Body of pancreas (tissue), 4 donors: Measurements from ENCODE around the gene NAP1L1. TPM values are rescaled to one million over a fixed set of nuclear protein-coding genes. Genes with fewer than 3 reads are reported as not detected.

ENCODE experiments used
- ATAC-seq: fragments of 150-250 bp; one replicate; pipeline ENCODE4 v1.9.1; 2016
- DNase-seq, 4 donors: peaks; one replicate each; pipeline ENCODE4 v3.0.0-alpha.2; 2019
- H3K27ac ChIP-seq, 4 donors: fragments of 200-600 bp; sonication (generic); 1 replicate in 3 of 4; 2 replicates in 1 of 4; pipeline versions ENCODE4 v1.5.1 to v1.6.1; 2016 to 2019; ENCODE audit warnings: mild to moderate bottlenecking in 1 of 4, mixed read lengths in 1 of 4, moderate library complexity in 1 of 4
- H3K27me3 ChIP-seq, 2 donors: fragments of 200-600 bp; sonication (generic); one replicate each; pipeline ENCODE4 v1.6.0; 2016; ENCODE audit warnings: mild to moderate bottlenecking in 1 of 2
- H3K36me3 ChIP-seq, 2 donors: fragments of 200-600 bp; sonication (generic); replicated peaks in 1 of 2; 2 replicates each; pipeline ENCODE4 v1.5.1; 2016; ENCODE audit warnings: low read depth in 2 of 2; ENCODE audit not compliant: insufficient read depth in 1 of 2
- H3K4me1 ChIP-seq: fragments of 200-600 bp; sonication (generic); one replicate; pipeline ENCODE4 v1.6.0; 2016
- H3K4me3 ChIP-seq, 2 donors: fragments of 200-600 bp; sonication (generic); 1 replicate in 1 of 2; 2 replicates in 1 of 2; pipeline ENCODE4 v1.5.1; 2016 to 2019
- H3K9me3 ChIP-seq, 3 donors: fragments of 200-600 bp; sonication (generic); 1 replicate in 2 of 3; 2 replicates in 1 of 3; pipeline ENCODE4 v1.5.1; 2016
- POLR2A ChIP-seq, 3 donors: fragments of 450-650 bp; IDR thresholded peaks; one replicate each; pipeline ENCODE4 v1.6.1; 2016; ENCODE audit warnings: antibody characterized with exemption in 3 of 3, mild to moderate bottlenecking in 2 of 3
- WGBS, 2 donors: methylation state at CpG; one replicate each; pipeline ENCODE4 v1.1.5; 2017; 5-methylcytosine and 5-hydroxymethylcytosine counted together
- intact Hi-C: fragments of 100-400 bp; cut with DNase I; formaldehyde crosslinking; loops from one replicate; pipeline ENCODE4 v1.15.1; 2023
- total RNA-seq, 2 donors: library from RNA; depleted of rRNA; stranded (reverse); fragments of >200 nt; gene quantifications; one replicate each; pipeline ENCODE4 v1.1.0, GENCODE V29; 2016
- TF ChIP-seq, protein P1 (sequence below), 7 experiments: fragments of 450-650 bp in 4 of 7; fragments of 200-600 bp in 3 of 7; sonication (generic) in 3 of 7; IDR thresholded peaks; one replicate each; pipeline ENCODE4 v1.5.1; 2016 to 2019; ENCODE audit warnings: antibody characterized with exemption in 7 of 7

NAP1L1 gene, protein sequence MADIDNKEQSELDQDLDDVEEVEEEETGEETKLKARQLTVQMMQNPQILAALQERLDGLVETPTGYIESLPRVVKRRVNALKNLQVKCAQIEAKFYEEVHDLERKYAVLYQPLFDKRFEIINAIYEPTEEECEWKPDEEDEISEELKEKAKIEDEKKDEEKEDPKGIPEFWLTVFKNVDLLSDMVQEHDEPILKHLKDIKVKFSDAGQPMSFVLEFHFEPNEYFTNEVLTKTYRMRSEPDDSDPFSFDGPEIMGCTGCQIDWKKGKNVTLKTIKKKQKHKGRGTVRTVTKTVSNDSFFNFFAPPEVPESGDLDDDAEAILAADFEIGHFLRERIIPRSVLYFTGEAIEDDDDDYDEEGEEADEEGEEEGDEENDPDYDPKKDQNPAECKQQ
- total RNA-seq = 100 to 1,000 TPM; 151 to 275 TPM

DNA sequence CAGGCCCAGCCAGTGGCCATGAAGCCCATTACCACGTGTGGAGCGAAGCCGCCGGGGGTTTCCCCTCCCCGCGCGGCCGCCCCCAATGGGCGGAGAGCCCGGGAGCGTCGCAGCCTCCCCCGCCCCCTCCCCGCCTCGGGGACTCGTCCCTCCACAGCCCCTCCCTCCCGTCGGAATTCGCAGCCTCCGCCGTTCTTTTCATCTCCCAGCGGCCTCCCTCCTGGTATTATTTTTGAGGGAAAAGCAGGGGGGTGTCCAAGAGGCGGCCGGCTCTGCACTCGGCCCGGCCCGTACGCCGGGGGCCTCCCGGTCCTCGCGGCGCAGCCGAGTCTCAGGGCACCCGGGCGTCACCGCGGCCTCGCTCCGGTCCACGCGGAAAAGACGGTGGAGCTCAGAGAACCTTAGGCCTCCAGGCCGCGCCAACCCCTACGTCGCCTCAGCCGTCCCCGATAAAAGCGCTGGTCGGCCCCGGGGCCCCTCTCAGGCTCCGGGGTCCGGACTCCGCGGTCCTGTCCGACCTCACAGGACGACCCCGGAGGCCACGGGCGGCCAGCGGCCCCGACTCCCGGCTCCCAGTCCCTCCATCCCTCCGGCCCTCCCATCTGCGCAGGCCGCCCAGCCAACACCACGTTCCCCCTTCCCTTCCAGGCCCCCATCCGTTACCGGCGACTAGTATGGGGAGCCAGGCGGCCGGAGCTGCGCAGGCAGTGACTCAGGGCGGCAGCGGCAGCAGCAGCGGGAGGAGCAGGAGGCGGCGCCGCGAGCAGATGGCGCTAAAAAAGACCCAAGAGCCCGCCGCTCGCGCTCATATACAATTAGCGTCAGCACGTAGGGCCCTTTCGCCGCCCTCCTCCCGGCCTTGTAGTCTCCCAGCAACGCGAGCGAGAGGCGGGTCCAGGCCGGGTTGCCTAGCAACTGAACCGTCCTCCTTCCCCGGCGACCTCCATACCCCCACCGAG lies at the start of gene NAP1L1:
NAP1L1 (minus strand) TSS at position 782 of the 959 bp plus-strand sequence. CDS start 10,466 bp downstream, outside the sequence.
- 0 to 1% methylated on average over 13 to 98 of the region's 100 CpGs for WGBS, 2 donors
- peak; percentile 83 to 93 (median 91) for TF ChIP-seq POLR2A (IDR thresholded peaks at IDR 0.05)
- TF ChIP-seq, protein P1, sequence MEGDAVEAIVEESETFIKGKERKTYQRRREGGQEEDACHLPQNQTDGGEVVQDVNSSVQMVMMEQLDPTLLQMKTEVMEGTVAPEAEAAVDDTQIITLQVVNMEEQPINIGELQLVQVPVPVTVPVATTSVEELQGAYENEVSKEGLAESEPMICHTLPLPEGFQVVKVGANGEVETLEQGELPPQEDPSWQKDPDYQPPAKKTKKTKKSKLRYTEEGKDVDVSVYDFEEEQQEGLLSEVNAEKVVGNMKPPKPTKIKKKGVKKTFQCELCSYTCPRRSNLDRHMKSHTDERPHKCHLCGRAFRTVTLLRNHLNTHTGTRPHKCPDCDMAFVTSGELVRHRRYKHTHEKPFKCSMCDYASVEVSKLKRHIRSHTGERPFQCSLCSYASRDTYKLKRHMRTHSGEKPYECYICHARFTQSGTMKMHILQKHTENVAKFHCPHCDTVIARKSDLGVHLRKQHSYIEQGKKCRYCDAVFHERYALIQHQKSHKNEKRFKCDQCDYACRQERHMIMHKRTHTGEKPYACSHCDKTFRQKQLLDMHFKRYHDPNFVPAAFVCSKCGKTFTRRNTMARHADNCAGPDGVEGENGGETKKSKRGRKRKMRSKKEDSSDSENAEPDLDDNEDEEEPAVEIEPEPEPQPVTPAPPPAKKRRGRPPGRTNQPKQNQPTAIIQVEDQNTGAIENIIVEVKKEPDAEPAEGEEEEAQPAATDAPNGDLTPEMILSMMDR (IDR thresholded peaks at IDR 0.05) = no peak
- H3K27me3 ChIP-seq = no peaks in the 10 kb centered on the region
- H3K4me1 ChIP-seq = peaks cover 27% of the 10 kb centered on the region
- H3K9me3 ChIP-seq = no peaks in the 10 kb centered on the region
- DNase-seq = peak; percentile 95 to 98 (median 97)
- no peaks in the 10 kb centered on the region for H3K36me3 ChIP-seq
- intact Hi-C loops = no loop called here
- peak within 1 kb of the TSS; percentile 84 to 98 (median 98) for H3K27ac ChIP-seq
- ATAC-seq = peak; percentile 93
- peak within 1 kb of the TSS; percentile 72 to 95 for H3K4me3 ChIP-seq

DNA sequence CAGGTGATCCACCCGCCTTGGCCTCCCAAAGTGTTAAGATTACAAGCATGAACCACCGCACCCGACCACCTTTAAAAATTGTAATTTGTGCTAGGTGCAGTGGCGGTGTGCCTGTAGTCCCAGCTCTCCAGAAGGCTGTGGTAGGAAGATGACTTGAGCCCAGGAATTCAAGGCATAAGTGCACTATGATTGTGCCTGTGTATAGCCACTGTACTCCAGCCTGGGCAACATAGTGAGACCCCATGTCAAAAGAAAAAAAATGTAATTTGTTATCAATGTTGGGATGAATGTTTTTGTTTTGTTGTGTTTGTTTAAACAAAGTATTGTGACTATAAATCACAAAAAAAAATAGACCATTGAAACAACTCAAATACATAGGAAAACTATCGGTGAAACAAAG lies 43.1 kb upstream of the NAP1L1 start:
- Histone ChIP-seq H3K9me3 (no peaks in the 10 kb centered on the region), H3K27me3 (no peaks in the 10 kb centered on the region), H3K36me3 (no peaks in the 10 kb centered on the region), H3K4me3 (no peak overlapping the region), H3K27ac (no peak overlapping the region), H3K4me1 (no peaks in the 10 kb centered on the region)
- ATAC-seq (no peak), DNase-seq (no peak)
- WGBS, 2 donors = 89 to 90% methylated on average over 5 of the region's 5 CpGs
- no peak for TF ChIP-seq POLR2A (IDR thresholded peaks at IDR 0.05)
- TF ChIP-seq, protein P1 (IDR thresholded peaks at IDR 0.05) = no peak
- intact Hi-C loops = no loop called here

DNA sequence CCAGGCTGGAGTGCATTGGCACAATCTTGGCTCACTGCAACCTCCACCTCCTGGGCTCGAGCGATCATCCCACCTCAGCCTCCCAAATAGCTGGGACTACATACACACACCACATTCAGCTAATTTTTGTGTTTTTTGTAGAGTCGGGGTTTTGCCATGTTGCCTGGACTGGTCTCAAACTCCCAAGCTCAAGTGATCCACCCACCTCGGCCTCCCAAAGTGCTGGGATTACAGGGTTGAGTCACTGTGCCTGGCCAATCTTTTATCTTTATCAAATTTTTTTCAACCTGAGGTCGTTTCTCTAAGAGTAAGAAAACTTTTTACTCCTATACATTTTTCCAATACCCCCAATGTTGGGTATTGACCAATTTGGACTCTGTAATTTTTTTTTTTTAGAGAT lies 40.0 kb upstream of the NAP1L1 start:
- WGBS, 2 donors = 68 to 70% methylated on average over 5 of the region's 5 CpGs

DNA sequence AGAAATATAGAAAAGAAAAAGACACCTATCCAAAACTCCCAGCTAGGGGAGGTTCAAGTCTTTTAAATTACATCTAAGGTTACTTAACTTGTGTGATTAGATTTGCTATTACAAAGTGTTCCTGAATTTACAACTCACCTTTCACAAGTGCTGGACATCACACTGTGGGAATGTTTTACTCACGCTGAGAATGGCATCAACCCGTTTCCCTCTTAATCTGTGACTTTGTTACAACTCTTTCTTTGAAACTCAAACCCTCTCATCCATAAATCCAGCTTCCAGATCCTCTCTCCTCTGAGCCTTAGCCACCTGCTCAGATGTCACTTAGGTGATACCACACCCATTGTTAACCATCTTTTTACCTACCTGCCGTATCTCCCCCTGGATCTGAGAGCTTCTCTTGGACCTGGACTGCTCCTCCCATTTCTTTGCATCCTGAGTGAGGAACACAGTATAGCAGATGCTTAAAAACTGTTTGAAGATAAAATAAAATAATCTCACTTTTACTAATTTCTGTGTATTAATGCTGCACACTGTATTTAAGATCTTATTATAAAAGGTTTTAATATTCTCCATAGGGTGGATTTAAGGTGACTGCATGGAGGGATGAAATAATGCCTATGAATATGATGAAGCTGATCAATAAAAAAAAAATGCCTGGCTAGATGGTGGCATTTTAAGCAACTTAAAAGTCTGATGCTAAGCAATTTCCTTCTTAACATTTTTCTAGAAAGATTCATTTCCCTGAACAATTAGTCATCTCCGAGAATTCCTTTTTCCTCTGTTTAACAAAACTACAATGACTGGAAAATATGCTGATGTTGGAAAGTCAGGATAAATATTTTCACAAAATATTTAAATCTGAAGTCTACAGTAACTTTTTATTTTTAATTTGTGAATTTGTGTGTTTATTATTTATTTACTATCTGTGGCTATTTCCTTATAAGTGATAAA lies 39.1 kb upstream of the NAP1L1 start:
- Histone ChIP-seq H3K27ac (no peak overlapping the region), H3K4me1 (no peaks in the 10 kb centered on the region), H3K9me3 (no peaks in the 10 kb centered on the region), H3K4me3 (no peak overlapping the region), H3K36me3 (no peaks in the 10 kb centered on the region), H3K27me3 (no peaks in the 10 kb centered on the region)
- DNase-seq (no peak), ATAC-seq (no peak)
- WGBS, 2 donors = 29 to 38% methylated on average over 4 of the region's 4 CpGs
- no peak for TF ChIP-seq POLR2A (IDR thresholded peaks at IDR 0.05)
- TF ChIP-seq, protein P1 (IDR thresholded peaks at IDR 0.05) = no peak
- intact Hi-C loops = no loop called here

More for the DNA sequence above, 40.0 kb upstream of the NAP1L1 start:
- Histone ChIP-seq H3K4me1 (no peaks in the 10 kb centered on the region), H3K36me3 (no peaks in the 10 kb centered on the region), H3K27ac (no peak overlapping the region), H3K4me3 (no peak overlapping the region), H3K9me3 (no peaks in the 10 kb centered on the region), H3K27me3 (no peaks in the 10 kb centered on the region)
- ATAC-seq = no peak
- TF ChIP-seq POLR2A (IDR thresholded peaks at IDR 0.05) = no peak
- TF ChIP-seq, protein P1 (IDR thresholded peaks at IDR 0.05) = no peak
- intact Hi-C loops = no loop called here
- DNase-seq = no peak
